Transverse colon (tissue), 4 donors: ENCODE data around the gene LGI2.

Source experiments
- CTCF ChIP-seq, 5 experiments: fragments of 200-600 bp in 3 of 5; fragments of 450-650 bp in 2 of 5; sonication (generic) in 3 of 5; IDR thresholded peaks; 1 replicate in 2 of 5; 2 replicates in 3 of 5; pipeline ENCODE4 v1.5.1; 2016 to 2017; ENCODE audit warnings: antibody characterized with exemption in 5 of 5, inconsistent platforms in 3 of 5, mild to moderate bottlenecking in 2 of 5, moderate library complexity in 1 of 5
- EP300 ChIP-seq: sonication (generic); formaldehyde crosslinking; IDR thresholded peaks from one replicate; pipeline ENCODE4 v1.6.1; 2017; ENCODE audit warnings: antibody characterized with exemption, low read depth
- POLR2A ChIP-seq: fragments of 450-650 bp; IDR thresholded peaks from one replicate; pipeline ENCODE4 v1.6.1; 2016; ENCODE audit warnings: antibody characterized with exemption, mild to moderate bottlenecking, moderate library complexity
- POLR2AphosphoS5 ChIP-seq, 3 donors: sonication (generic); formaldehyde crosslinking; IDR thresholded peaks; one replicate each; pipeline ENCODE4 v1.6.1; 2016; ENCODE audit warnings: antibody characterized with exemption in 3 of 3

- TF ChIP-seq CTCF (IDR thresholded peaks at IDR 0.05) (no peak), POLR2AphosphoS5 (IDR thresholded peaks at IDR 0.05) (peak; percentile 10 to 47 (median 14)), POLR2A (no peak), EP300 (peak; percentile 9)
Measured at GRCh38 chr4:24979554-24979953, 51.2 kb downstream of the LGI2 start.
